Fibroblast of skin of back (primary cell): ENCODE results near the gene ZFHX3. TPM values are rescaled to one million over a fixed set of nuclear protein-coding genes. Genes with fewer than 3 reads are reported as not detected.
"Not testable (repeated sequence)": the region's sequence is repeated elsewhere in the genome, so short reads cannot be mapped to it uniquely, and the experiment has no call there.

Experiments
- DNase-seq: peaks from one replicate; pipeline ENCODE4 v3.0.0-alpha.2; 2013
- polyA plus RNA-seq, 2 experiments: library from polyadenylated mRNA; unstranded; fragments of 120-200 nt; gene quantifications; one replicate each; pipeline ENCODE4 v1.2.1, GENCODE V29; 2013; ENCODE audit not compliant: insufficient read length in 2 of 2

Gene ZFHX3, protein sequence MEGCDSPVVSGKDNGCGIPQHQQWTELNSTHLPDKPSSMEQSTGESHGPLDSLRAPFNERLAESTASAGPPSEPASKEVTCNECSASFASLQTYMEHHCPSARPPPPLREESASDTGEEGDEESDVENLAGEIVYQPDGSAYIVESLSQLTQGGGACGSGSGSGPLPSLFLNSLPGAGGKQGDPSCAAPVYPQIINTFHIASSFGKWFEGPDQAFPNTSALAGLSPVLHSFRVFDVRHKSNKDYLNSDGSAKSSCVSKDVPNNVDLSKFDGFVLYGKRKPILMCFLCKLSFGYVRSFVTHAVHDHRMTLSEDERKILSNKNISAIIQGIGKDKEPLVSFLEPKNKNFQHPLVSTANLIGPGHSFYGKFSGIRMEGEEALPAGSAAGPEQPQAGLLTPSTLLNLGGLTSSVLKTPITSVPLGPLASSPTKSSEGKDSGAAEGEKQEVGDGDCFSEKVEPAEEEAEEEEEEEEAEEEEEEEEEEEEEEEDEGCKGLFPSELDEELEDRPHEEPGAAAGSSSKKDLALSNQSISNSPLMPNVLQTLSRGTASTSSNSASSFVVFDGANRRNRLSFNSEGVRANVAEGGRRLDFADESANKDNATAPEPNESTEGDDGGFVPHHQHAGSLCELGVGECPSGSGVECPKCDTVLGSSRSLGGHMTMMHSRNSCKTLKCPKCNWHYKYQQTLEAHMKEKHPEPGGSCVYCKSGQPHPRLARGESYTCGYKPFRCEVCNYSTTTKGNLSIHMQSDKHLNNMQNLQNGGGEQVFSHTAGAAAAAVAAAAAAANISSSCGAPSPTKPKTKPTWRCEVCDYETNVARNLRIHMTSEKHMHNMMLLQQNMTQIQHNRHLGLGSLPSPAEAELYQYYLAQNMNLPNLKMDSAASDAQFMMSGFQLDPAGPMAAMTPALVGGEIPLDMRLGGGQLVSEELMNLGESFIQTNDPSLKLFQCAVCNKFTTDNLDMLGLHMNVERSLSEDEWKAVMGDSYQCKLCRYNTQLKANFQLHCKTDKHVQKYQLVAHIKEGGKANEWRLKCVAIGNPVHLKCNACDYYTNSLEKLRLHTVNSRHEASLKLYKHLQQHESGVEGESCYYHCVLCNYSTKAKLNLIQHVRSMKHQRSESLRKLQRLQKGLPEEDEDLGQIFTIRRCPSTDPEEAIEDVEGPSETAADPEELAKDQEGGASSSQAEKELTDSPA (N-terminal part only)
- 11.7 TPM for polyA plus RNA-seq (2013, experiment 1 of 2; ENCODE audit: insufficient read length)
- 15.1 TPM for polyA plus RNA-seq (2013, experiment 2 of 2; ENCODE audit: insufficient read length)

GRCh38 chr16:73047536-73048291 is at the start of gene ZFHX3:
Gene ZFHX3 (minus strand): TSS chr16:73048128. CDS start chr16:72960145, 87,983 bp downstream.
- DNase-seq = peak; percentile 83

GRCh38 chr16:73096510-73096909 is 48.6 kb upstream of the ZFHX3 start:
- no peak for DNase-seq

- DNase-seq = no peak
Measured at GRCh38 chr16:73095885-73096421, 48.0 kb upstream of the ZFHX3 start.

DNA sequence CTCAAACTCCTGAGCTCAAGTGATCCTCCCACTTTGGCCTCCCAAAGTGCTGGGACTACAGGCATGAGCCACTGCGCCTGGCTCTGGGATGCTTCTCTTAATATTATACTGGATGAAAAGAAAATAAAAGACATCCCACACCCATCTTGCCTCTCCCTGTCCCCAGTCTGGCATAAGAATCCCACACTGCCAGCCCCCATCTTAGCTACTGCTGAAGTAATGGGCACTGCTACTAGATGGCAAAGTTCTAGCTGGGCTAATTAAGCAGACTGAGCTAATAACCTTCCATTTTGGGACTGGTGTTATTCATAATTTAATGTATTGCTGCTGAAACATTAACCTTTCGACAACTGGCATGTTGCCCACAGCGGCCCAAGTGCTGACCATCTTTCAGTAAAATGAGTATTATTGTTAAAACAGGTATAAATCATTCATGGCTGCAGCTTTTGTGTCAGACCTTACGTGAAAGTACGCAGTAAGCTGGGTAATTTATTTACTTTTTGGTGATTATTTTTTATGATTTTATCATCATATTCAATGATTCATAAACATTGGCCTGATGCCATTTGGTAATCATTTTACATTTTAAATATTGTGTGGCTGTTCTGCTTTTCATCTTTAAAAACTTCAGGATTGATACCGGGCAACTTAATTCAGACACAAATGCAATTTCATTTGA is 47.4 kb upstream of the ZFHX3 start:
- DNase-seq = no peak

GRCh38 chr16:73094371-73094770 is 46.4 kb upstream of the ZFHX3 start:
- no peak for DNase-seq

- peak; percentile 84 for DNase-seq
Measured at GRCh38 chr16:73093146-73094144, 45.5 kb upstream of the ZFHX3 start.

- no peak for DNase-seq
Measured at GRCh38 chr16:73092236-73092781, 44.4 kb upstream of the ZFHX3 start.

DNA sequence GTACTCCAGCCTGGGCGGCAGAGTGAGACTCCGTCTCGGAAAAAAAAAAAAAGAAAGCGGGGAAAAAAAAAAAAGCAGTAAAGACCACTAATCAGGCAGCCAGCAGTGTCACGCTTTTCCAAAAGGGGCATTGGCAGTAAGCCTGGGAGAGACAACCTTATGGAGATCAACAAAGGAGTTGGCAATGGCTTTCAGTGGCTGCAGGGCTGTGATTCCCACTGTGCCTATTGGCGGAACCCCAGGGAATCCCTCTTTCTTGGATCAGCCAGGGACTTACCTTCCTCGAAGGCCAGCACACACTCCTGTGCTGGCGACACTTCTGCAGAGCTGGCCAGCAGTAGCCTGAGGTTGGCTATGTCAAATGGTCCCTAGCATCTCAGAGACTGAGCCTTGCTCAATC is 43.2 kb upstream of the ZFHX3 start:
- no peak for DNase-seq

- no peak for DNase-seq
Measured at GRCh38 chr16:73089420-73089819, 41.5 kb upstream of the ZFHX3 start.

DNA sequence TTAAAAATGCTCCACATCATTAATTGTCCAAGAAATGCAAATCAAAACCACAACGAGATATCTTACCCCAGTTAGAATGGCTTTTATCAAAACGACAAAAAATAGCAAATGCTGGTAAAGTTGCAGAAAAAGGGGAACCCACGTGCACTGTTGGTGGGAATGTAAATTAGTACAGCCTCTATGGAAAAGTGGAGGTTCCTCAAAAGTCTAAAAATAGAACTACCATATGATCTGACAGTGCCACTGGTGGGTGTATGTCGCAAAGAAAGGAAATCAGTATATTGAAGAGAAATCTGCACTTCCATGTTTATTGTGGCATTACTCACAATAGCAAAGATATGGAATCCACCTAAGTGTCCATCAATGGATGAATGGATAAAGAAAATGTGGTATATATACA is 38.2 kb upstream of the ZFHX3 start:
- DNase-seq = no peak

- no peak for DNase-seq
Measured at GRCh38 chr16:73083271-73083670, 35.3 kb upstream of the ZFHX3 start.

GRCh38 chr16:73082634-73083051 is 34.7 kb upstream of the ZFHX3 start:
- DNase-seq = peak; percentile 96

GRCh38 chr16:73080931-73081330 is 33.0 kb upstream of the ZFHX3 start:
- no peak for DNase-seq

GRCh38 chr16:73076324-73076810 is 28.4 kb upstream of the ZFHX3 start:
- no peak for DNase-seq

- no peak for DNase-seq
Measured at GRCh38 chr16:73074382-73074781, 26.5 kb upstream of the ZFHX3 start.

- not testable (repeated sequence) for DNase-seq
Measured at GRCh38 chr16:73072051-73072450, 24.1 kb upstream of the ZFHX3 start.

GRCh38 chr16:73071131-73071940 is 23.4 kb upstream of the ZFHX3 start:
- peak; percentile 47 for DNase-seq

- no peak for DNase-seq
Measured at GRCh38 chr16:73069581-73070262, 21.8 kb upstream of the ZFHX3 start.
